Hematopoietic multipotent progenitor cell treated with erythropoietin and hydrocortisone succinate and interleukin-3 and kit ligand, for 17 days (in vitro differentiated cells): ENCODE data around the gene ST7.
"Not testable (repeated sequence)": the region's sequence is repeated elsewhere in the genome, so short reads cannot be mapped to it uniquely, and the experiment has no call there.

Source experiments
- DNase-seq: peaks from one replicate; pipeline ENCODE4 v3.0.0-alpha.2; 2015; ENCODE audit warnings: low spot score

ST7 gene

GRCh38 chr7:116953372-116953905 lies at the start of gene ST7:
TSS of gene ST7 (plus strand) at chr7:116953501. CDS start at chr7:116953541, 40 bp downstream.
- DNase-seq: peak; percentile 65

DNA sequence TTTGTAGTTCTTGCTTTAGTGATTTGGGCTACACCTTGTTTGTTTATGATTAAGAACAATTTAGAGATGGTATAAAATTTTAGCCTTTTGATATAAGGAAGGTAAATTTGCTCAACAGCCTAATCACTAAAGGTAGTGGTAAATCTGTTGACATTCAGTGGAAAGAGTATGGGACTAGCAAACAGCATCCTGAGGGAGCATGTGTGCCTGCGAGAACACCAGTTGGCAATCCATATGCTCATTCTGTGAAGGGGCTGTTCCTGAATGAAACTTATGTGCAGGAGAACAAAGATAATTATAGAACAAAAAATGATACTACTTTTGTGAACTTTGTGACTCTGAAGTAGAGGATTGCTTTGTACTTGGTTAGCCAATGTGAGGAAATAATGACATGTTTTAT lies 46.9 kb upstream of the ST7 start:
- no peak for DNase-seq

DNA sequence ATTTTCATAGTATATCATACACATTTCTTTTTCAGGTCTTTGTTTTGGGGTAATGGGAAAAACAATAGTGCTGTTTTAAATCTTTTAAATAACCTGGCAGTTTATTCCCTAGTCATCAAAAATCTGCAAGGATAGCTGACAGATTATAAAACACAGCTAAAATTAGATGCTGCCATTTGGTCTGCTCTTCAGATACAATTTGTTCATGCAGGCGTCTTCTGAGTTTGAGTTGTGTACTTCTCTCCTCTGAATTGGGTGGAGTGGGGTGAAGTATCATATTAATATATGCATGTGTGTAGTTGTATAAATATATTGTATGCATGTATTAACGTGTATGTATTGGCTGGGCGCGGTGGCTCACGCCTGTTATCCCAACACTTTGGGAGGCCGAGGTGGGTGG lies 42.9 kb upstream of the ST7 start:
- no peak for DNase-seq

DNA sequence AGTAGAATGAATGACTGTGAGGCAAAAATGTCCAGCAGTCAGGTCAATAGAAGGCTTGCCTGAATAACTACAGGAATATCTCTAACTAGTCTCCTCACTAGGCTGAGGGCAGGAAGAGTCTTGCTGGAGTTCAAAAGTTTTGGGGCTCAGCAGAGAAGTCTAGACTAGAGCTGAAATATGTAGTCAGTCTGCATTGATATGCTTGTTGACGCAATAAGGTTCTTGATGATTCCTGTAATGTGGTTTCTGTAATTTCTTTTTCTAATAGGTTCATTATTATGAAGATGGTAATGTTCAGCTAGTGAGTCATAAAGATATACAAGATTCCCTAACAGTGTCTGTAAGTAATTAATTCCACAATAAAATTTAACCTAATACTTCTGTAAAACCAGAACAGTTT lies 41.5 kb upstream of the ST7 start:
- no peak for DNase-seq

DNA sequence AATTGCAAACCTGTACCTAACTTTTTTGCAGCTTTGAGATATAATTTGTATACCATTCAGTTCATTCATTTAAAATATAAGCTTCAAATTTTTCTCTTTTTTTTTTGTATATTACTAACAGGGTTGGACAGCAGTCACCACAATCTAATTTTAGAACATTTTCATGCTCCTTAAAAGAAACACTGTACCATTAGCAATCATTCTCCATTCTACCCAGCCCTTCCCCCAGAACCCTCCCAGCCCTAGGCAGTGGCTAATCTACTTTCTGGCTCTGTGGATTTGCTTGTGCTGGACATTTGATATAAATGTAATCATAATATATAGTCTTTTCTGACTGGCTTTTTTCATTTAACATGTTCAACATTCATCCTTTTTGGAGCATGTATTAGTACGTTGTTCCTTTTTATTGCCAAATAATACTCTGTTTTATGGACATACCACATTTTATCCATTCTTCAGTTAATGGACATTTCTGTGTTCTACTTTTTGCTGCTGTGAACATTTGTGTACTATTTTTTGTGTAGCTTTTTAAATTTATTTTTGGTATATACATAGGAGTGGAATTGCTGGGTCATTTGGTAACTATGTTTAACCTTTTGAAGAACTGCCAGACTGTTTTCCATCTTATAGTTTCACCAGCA lies 40.9 kb upstream of the ST7 start:
- DNase-seq: no peak

GRCh38 chr7:116918704-116919103 lies 34.6 kb upstream of the ST7 start:
- no peak for DNase-seq

DNA sequence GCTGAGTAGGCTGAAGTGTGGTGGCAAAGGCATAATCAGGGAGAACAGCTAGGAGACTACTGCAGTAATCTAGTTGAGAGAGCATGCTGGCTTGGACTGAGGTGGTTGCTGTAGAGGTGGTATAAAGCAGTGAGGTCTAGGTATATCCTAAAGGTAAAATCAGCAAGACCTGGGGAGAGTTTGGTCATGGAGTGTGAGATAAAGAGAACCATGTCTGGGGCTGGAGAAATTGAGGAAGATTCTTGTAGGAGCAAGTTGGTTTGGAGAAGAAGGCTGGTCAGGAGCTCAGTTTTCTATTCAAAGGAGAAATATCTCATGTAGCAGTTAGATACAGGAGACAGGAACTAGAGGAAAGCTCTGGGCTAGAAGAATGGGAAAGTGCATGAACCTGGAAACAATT lies 32.9 kb upstream of the ST7 start:
- no peak for DNase-seq

DNA sequence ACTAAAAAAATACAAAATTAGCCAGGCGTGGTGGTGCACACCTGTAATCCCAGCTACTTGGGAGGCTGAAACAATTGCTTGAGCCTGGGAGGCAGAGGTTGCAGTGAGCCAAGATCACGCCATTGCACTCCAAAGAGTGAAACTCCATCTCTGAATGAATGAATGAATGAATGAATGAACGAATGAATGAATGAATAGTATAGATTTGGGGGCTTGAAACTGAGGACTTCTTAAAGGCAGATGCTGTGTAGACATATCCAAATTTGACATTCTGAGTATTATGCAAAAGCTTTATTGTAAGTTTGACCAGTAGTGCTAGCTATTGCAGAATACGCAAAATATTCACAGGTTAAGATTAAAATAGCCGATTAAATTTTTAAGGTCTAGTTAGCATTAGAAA lies 30.8 kb upstream of the ST7 start:
- DNase-seq: no peak

- DNase-seq: no peak
Observed at GRCh38 chr7:116924741-116925140, 28.6 kb upstream of the ST7 start.

DNA sequence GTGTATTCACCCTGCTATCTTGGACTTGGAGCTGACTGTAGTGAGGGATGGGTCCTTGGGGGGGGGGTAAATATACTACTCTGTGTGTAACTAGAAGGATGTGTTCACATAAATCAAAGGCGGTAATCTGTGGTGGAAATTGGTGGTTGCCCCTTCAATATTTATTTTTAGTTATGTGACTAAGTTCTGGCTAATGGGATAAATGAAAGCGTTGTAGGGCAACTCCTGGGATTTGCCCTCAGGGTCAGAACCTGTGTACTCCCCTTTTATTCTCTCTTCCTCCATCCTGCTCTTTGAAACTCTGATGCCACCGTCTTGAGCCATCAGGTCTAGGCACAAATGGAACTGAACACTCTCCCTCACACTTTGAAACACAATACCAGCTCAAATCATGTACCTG lies 24.3 kb upstream of the ST7 start:
- DNase-seq: no peak

GRCh38 chr7:116929914-116930913 lies 23.1 kb upstream of the ST7 start:
- DNase-seq: peak; percentile 88

GRCh38 chr7:116932566-116932965 lies 20.7 kb upstream of the ST7 start:
- no peak for DNase-seq

DNA sequence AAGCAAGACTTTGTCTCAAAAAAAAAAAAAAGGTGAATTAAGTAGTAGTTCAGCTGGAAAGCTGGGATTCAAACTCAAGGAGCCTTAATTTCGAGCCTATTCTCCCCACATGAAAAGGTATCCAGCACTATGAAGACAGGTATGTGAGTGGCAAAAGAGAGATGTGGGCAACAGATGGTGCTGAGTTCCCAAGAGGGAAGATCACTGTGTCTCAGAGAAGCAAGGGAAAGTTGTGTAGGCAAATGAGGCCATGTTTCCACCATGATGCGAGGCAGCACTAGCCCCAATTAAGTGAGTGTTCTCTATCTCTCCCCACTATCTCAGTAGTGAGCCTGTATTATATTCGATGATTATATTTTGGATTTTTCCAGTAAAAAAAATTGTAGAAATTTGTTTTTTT lies 19.8 kb upstream of the ST7 start:
- DNase-seq: no peak

DNA sequence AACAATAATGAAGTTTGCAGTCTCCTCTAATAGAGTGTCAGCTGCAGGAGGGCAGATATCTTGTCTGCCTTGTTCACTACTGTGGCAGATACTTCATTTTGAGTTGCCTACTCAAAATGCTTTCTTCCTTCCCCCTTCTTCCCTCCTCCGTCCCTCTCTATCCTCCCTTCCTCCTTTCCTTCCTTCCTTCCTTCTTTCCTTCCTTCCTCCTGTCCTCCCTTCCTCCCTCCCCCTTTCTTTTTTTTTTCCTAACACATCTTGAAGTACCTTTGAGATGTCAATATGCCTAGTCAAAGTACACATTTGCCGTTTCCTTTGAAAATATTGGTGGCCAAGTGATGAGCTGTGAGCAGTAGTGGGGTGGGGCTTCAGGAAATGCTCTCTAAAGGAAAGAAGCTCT lies 18.7 kb upstream of the ST7 start:
- no peak for DNase-seq

DNA sequence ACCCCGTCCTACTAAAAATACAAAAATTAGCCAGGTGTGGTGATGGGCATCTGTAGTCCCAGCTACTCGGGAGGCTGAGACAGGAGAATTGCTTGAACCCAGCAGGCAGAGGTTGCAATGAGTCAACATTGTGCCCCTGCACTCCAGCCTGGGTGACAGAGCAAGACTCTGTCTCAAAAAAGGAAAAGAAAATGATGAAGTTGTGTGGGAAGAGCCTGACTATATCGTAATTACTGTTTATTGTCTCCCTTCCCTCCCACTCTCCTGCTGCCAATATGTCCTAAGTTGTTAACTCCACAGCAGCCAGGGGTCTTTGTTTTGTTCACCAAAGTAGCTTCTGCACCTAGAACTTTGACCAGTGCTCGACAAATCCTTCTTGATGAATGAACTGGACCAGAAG lies 16.5 kb upstream of the ST7 start:
- not testable (repeated sequence) for DNase-seq

DNA sequence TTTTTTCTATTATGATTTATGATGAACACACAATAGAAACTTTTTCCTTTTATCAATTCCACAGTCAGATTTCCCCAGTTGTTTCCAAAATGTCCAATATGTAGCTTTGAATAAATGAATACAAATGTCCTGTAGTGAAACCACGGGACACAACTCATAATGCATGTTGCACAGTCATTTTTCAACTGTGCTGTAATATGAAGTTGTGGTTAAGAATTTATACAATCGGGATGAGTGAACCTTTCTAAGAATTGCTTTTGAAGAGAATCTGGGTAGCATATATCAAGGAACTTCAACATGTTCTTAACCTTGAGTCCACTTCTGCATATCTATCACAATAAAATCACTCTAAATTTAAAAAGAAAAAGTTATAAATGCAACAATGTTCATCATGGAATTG lies 14.6 kb upstream of the ST7 start:
- DNase-seq: no peak

DNA sequence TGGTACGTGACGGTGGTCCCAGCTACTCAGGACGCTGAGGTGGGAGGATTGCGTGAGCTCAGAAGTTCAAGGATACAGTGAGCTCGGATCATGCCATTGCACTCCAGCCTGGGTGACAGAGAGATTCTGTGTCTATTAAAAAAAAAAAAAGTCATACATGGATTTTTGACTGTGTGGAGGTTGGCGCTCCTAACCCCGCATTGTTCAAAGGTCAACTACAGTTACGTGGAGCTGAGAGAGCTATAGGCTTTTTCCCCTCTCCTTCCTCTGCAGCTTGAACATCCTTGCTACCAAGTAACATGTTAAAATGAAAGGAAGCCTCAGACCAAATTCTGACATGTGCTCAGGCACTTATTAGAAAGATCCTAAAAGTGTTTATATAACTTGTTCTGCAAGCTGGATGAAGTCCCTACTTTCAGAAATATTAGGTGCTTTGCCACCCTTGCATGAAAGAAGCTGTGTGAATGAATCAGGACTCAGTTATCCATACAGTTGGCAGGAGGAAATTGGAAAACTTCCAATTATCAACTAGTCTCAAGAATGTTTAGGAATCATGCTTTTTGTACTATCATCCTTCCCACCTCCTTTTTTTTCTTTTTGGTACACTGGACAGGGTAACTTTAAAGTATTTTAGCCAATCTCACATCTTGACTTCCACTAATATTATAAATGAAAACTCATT lies 12.5 kb upstream of the ST7 start:
- DNase-seq: no peak

- no peak for DNase-seq
Observed at GRCh38 chr7:116942504-116942903, 10.8 kb upstream of the ST7 start.

GRCh38 chr7:116948934-116949333 lies 4.4 kb upstream of the ST7 start:
- no peak for DNase-seq

DNA sequence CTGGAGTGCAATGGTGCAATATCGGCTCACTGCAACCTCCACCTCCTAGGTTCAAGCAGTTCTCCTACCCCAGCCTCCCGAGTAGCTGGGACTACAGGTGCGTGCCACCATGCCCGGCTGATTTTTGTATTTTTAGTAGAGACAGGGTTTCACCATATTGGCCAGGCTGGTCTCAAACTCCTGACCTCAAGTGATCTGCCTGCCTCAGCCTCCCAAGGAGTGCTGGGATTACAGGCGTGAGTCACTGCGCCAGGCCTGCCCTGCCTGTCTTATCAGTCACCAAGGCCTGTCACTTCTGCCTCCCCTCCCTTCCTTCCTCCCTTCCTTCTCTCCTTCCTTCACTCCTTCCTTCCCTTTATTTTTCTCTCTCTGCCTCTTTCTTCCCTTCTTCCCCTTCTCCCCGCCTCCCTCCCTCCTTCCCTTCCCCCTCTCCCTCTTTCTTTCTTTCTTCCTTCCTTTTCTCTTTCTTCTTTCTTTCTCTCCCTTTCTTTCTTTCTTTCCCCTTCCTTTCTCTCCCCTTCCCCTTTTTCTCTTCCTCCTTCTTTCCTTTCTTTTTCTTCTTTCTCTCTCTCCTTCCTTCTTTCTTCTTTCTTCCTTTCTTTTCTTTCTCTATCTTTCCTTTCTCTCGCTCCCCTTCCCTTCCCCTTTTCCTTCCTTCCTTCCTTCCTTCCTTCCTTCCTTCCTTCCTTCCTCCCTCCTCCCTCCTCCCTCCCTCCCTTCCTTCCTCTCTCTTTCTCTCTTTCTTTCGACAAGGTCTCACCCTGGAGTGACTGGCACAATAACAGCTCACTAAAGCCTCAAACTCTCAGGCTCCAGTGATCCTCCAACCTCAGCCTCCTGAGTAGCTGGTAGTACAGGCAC lies 3.1 kb upstream of the ST7 start:
- DNase-seq: peak; percentile 78

DNA sequence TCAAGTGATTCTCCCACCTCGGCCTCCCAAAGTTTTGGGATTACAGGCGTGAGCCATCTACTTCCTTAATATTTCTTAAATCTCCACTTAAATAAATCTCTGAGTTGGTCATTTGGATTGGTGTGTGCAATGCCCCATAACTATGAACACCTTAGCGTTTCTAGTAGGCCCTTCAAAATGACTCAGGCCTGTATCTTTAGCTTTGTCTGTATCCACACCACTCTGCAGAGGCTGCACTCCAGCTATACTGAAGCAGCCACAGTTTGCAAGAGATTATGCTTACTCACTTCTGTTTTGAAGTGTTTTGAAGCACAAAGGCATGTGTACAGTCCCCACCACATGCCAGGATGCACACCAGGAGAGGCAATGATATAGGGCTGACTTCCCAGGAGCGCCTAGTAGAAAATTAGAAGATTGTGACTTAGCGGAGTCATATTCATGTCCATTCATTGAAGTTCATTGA lies 2.4 kb upstream of the ST7 start:
- peak; percentile 66 for DNase-seq
